Activated CD8-positive, alpha-beta memory T cell treated with anti-CD3 and anti-CD28 coated beads, Interleukin-2, amount 10 ng/mL, durations not matched to agents 7 days and 5 days (primary cell): ENCODE measurements around the gene HFM1. TPM values are rescaled to one million over a fixed set of nuclear protein-coding genes. Genes with fewer than 3 reads are reported as not detected.

Source experiments
- ATAC-seq: fragments of 150-1000 bp; cut with Tn5 transposase; one replicate; pipeline ENCODE4 v1.10.0; 2021; ENCODE audit warnings: moderate library complexity
- CTCF ChIA-PET: fragments of 350-600 bp; sonication (Branson Sonifier 250); formaldehyde crosslinking; loops from one replicate; lab custom pipeline; 2021; ENCODE audit warnings: antibody characterized with exemption; lab: Charles Lee
- DNase-seq: peaks from one replicate; pipeline ENCODE4 v3.0.0-alpha.2; 2020
- H3K27ac Mint-ChIP-seq: one replicate; pipeline ENCODE4 v1.8.0; 2021; ENCODE audit warnings: mild to moderate bottlenecking, mixed read lengths
- H3K27me3 Mint-ChIP-seq: one replicate; pipeline ENCODE4 v1.8.0; 2021; ENCODE audit warnings: mixed read lengths
- H3K36me3 Mint-ChIP-seq: one replicate; pipeline ENCODE4 v1.8.0; 2021; ENCODE audit warnings: mild to moderate bottlenecking, mixed read lengths
- H3K4me1 Mint-ChIP-seq: one replicate; pipeline ENCODE4 v1.8.0; 2021; ENCODE audit warnings: mixed read lengths
- H3K4me3 Mint-ChIP-seq: one replicate; pipeline ENCODE4 v1.8.0; 2021; ENCODE audit warnings: mild to moderate bottlenecking, moderate library complexity, mixed read lengths
- H3K9me3 Mint-ChIP-seq: one replicate; pipeline ENCODE4 v1.8.0; 2022; ENCODE audit warnings: low read depth, mixed read lengths
- total RNA-seq, 2 experiments: library from RNA; stranded (reverse); gene quantifications; one replicate each; pipeline ENCODE4 v1.2.3, GENCODE V29; 2021

HFM1 gene
- total RNA-seq, 2 experiments from 2014 or later: not detected

DNA sequence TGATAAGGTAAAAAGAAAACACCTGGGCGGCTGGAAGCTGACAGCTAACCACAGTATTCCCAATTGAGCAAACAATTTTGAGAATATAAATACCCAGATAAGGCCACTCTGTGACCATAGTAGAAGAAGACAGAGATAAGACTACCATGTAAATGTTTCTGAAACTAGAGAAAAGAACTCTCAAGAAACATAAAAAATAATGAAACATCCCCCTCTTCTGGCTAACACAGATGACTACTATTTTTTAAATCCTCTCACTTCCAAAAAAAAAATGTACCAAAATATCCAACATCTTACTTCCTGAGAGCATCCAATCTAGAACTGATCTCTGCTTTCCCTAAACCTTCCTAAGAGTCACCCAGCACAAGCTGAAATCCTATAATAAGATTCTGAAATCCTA, 125.9 kb downstream of the HFM1 start:
- no peaks in the 10 kb centered on the region for H3K36me3 Mint-ChIP-seq
- no peak for ATAC-seq
- no peaks in the 10 kb centered on the region for H3K9me3 Mint-ChIP-seq
- H3K27me3 Mint-ChIP-seq: peaks cover 16% of the 10 kb centered on the region
- CTCF ChIA-PET: interaction anchor here (0.8 to 3.4 kb wide), 2 partner anchors 113 to 557 kb away, joined by 3 to 30 read pairs; no protein-coding TSS in a partner anchor
- no peaks in the 10 kb centered on the region for H3K4me1 Mint-ChIP-seq
- no peak overlapping the region for H3K4me3 Mint-ChIP-seq
- DNase-seq: no peak
- H3K27ac Mint-ChIP-seq: no peak overlapping the region

DNA sequence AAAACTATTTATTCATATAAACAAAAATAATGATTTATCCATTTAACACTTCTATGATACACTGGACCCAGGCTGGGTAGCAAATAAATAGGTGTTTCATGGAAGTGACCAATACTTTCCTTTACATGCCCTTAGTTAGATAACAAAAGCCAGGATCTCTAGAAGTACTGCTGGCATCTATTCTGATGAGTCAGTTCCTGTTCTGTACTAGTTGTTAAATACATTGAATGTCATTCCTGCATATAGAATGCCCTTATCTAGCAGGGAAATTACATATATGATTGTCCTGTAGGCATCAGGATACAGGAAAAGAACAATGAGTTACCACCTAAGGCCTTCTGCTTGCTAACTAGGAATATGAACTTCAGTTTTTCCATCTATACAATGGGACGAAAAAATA, 130.8 kb downstream of the HFM1 start:
- no peak for ATAC-seq
- no peaks in the 10 kb centered on the region for H3K36me3 Mint-ChIP-seq
- no peak overlapping the region for H3K27ac Mint-ChIP-seq
- H3K27me3 Mint-ChIP-seq: peaks cover 11% of the 10 kb centered on the region
- no peaks in the 10 kb centered on the region for H3K9me3 Mint-ChIP-seq
- CTCF ChIA-PET: no interaction called here
- no peak for DNase-seq
- no peak overlapping the region for H3K4me3 Mint-ChIP-seq
- H3K4me1 Mint-ChIP-seq: no peaks in the 10 kb centered on the region

DNA sequence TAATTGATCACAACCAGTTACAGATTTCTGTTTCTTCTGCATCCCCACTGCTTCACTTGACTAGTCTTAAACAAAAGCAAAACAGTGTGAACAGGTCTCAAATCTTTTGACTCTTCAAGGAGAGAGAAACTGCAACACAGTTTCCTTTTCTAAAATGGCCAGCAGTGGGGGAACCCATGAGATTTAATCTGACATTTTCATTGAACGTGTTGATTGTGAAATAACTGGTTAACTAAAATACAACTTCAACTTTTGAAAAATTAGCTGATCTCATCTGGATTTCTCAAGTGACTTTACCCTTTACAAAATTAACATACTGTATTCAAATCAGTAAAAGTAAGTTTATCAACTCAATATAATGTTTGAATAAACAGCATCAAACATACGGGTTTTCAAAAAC, 143.0 kb downstream of the HFM1 start:
- CTCF ChIA-PET: no interaction called here
- no peaks in the 10 kb centered on the region for H3K9me3 Mint-ChIP-seq
- H3K4me3 Mint-ChIP-seq: no peak overlapping the region
- H3K4me1 Mint-ChIP-seq: no peaks in the 10 kb centered on the region
- ATAC-seq: no peak
- peaks cover 12% of the 10 kb centered on the region for H3K27me3 Mint-ChIP-seq
- no peak for DNase-seq
- no peaks in the 10 kb centered on the region for H3K36me3 Mint-ChIP-seq
- no peak overlapping the region for H3K27ac Mint-ChIP-seq

DNA sequence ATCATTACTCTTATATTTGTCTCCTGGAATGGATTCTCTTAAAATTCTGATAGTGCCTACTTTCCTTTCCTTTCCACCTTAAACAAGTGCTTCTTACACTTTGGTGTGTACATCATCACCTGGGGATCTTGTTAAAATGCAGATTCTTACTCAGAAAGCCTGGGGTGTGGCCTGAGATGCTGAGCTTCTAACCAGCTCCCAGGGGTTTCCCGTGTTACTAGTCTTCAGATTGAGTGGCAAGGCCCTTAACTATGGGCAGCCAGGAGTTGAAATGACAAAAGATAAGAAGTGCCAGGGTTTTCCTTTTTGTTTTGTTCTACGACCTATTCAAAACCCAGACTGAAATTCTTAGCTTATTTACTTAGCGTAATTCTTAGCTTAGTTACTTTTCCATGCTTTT, 159.2 kb downstream of the HFM1 start:
- no peaks in the 10 kb centered on the region for H3K9me3 Mint-ChIP-seq
- no peaks in the 10 kb centered on the region for H3K36me3 Mint-ChIP-seq
- CTCF ChIA-PET: no interaction called here
- ATAC-seq: no peak
- H3K27me3 Mint-ChIP-seq: peaks cover 22% of the 10 kb centered on the region
- H3K4me3 Mint-ChIP-seq: no peak overlapping the region
- no peak for DNase-seq
- no peaks in the 10 kb centered on the region for H3K4me1 Mint-ChIP-seq
- no peak overlapping the region for H3K27ac Mint-ChIP-seq

DNA sequence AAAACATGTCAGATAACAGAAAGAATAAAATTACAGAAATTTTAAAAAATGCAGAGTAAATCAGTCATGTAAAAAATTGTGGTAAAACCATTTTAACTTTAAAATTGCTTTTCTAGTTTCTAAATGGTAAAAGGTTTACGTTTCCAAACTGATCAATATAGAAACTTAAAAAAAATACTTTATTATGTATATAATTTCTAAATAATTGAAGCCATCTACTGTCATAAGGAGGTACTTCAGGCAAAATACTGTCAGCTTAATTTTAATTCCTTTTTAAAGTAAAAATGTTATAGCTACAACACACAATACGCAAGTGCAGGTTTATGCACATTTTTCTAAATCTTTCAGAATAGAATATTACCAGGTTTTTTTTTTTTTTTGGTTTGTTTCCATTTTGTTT, 159.9 kb downstream of the HFM1 start:
- Mint-ChIP-seq H3K27me3 (peaks cover 17% of the 10 kb centered on the region), H3K36me3 (no peaks in the 10 kb centered on the region), H3K27ac (no peak overlapping the region), H3K4me1 (no peaks in the 10 kb centered on the region), H3K9me3 (no peaks in the 10 kb centered on the region), H3K4me3 (no peak overlapping the region)
- no peak for DNase-seq
- CTCF ChIA-PET: interaction anchor here (0.9 kb wide), 1 partner anchor 641 kb away, joined by 3 read pairs; the partner anchor contains the start of gene TGFBR3
- no peak for ATAC-seq

DNA sequence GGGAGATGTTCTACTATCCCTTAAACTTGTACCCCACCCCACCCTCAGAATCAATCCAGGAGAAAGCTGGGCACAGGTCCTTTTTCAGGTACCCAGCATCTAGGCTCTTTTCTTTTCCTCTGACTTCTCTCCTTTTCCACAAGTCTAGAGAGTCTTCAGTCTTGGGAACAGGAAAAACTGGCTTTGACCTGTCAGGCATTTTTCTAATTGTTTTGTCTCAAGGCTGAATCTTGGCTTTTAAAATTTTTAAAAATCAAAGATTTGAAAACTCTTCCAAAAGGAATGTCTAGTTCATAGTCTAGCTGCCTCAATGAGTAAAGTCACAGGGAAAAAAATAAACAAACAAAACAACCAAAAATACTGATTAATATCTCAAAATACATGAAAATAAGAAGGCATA, 161.5 kb downstream of the HFM1 start:
- H3K4me1 Mint-ChIP-seq: no peaks in the 10 kb centered on the region
- H3K27me3 Mint-ChIP-seq: peaks cover 17% of the 10 kb centered on the region
- no peak for DNase-seq
- no peak for ATAC-seq
- H3K4me3 Mint-ChIP-seq: no peak overlapping the region
- H3K9me3 Mint-ChIP-seq: no peaks in the 10 kb centered on the region
- CTCF ChIA-PET: no interaction called here
- no peaks in the 10 kb centered on the region for H3K36me3 Mint-ChIP-seq
- no peak overlapping the region for H3K27ac Mint-ChIP-seq

DNA sequence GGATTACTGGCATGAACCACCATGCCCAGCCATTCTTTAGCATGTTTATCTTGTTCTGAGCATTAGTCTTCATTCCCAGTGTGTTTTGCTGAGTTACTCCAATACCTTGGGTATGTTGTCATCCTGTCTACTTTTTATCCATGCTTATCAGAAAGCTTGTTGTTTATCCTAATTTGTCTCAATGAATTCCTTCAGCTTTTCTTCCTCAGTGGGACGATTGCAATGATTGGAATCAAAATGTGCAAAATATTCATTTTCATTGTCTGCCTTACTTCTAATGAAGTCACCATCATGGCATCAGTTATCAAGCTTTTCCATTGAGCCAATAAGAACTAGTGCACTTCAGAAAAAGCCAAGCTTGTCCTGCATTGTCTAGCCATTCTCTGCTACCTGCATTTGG, 170.5 kb downstream of the HFM1 start:
- Mint-ChIP-seq H3K9me3 (no peaks in the 10 kb centered on the region), H3K27me3 (peaks cover 16% of the 10 kb centered on the region), H3K36me3 (no peaks in the 10 kb centered on the region), H3K4me1 (no peaks in the 10 kb centered on the region), H3K27ac (no peak overlapping the region), H3K4me3 (no peak overlapping the region)
- no peak for DNase-seq
- CTCF ChIA-PET: no interaction called here
- ATAC-seq: no peak

DNA sequence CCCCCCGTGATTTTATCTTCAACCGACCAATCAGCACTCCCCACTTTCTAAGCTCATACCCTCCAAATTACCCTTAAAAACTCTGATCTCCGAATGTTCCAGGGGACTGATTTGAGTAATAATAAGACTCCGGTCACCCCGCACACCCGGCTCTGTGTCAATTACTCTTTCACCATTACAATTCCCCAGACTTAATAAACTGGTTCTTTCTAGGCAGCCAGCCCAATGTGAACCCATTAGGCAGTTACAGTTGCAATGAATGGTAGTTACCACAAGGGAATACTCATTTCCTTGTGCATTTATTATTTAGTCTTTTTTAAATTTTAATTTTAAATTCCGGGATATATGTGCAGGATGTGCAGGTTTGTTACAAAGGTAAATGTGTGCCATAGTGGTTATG, 177.9 kb downstream of the HFM1 start:
- no peak overlapping the region for H3K27ac Mint-ChIP-seq
- ATAC-seq (no peak), DNase-seq (no peak)
- CTCF ChIA-PET: no interaction called here
- no peaks in the 10 kb centered on the region for H3K4me1 Mint-ChIP-seq
- H3K27me3 Mint-ChIP-seq: no peaks in the 10 kb centered on the region
- no peaks in the 10 kb centered on the region for H3K9me3 Mint-ChIP-seq
- H3K36me3 Mint-ChIP-seq: no peaks in the 10 kb centered on the region
- H3K4me3 Mint-ChIP-seq: no peak overlapping the region

DNA sequence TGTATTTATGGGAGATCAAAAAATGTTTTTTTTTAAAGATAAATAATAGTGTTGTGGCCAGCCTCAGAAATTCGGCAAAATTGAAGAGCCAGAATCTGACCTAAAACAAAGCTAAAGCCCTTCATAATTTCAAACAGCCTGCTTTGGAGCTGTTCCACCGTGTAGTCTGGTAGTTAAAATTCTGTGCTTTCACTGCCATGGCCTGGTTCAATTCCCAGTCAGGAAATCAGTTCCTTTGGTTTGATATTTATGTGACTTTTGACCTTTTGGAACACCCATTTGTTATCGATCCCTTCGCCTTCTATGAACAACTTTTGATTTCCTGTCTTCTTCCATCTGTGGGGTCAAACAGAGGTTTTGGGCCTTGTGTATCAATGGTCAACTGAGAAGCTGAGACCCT, 179.8 kb downstream of the HFM1 start:
- Mint-ChIP-seq H3K36me3 (no peaks in the 10 kb centered on the region), H3K4me1 (no peaks in the 10 kb centered on the region), H3K9me3 (no peaks in the 10 kb centered on the region), H3K27me3 (no peaks in the 10 kb centered on the region), H3K4me3 (no peak overlapping the region), H3K27ac (no peak overlapping the region)
- DNase-seq: no peak
- CTCF ChIA-PET: no interaction called here
- no peak for ATAC-seq

DNA sequence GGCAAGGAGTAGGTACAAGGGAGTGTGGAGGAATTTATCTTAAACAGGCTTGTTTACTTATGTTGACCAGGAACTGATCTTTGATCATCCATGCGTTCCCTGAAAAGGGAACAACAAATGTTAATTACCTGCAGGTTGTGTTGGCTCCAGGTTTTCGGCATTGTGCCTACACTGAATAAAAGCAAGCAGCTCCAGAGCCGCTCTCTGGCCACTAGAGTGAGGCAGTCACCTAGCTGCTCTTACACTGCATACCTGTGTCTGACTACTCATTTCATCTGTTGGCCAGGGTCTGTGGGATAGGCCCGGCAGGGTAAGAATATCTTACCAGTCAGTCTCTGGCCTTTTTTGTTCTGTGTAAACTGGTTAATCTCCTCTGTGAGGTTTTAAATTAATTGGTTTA, 183.6 kb downstream of the HFM1 start:
- Mint-ChIP-seq H3K4me1 (no peaks in the 10 kb centered on the region), H3K4me3 (no peak overlapping the region), H3K27me3 (no peaks in the 10 kb centered on the region), H3K36me3 (no peaks in the 10 kb centered on the region), H3K9me3 (no peaks in the 10 kb centered on the region), H3K27ac (no peak overlapping the region)
- CTCF ChIA-PET: no interaction called here
- no peak for ATAC-seq
- DNase-seq: no peak

DNA sequence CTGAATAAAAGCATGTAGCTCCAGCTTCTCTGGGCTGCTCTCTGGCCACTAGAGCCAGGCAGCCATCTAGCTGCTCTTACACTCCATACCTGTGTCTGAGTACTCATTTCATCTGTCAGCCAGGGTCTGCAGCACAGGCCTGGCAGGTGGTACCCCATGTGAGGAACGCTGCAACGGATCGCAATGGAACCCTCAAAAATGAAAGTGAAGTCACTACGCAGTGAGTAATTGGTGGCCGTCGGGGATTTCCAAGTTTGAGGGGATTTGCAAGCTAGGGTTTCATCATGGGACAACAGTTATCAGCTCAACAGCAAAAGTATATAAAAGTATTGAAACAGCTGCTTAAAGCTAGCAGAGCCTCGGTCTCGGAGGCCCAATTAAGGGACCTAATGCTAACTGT, 186.7 kb downstream of the HFM1 start:
- no peak overlapping the region for H3K4me3 Mint-ChIP-seq
- ATAC-seq (no peak), DNase-seq (no peak)
- H3K36me3 Mint-ChIP-seq: no peaks in the 10 kb centered on the region
- H3K27me3 Mint-ChIP-seq: no peaks in the 10 kb centered on the region
- H3K4me1 Mint-ChIP-seq: no peaks in the 10 kb centered on the region
- H3K27ac Mint-ChIP-seq: no peak overlapping the region
- CTCF ChIA-PET: no interaction called here
- no peaks in the 10 kb centered on the region for H3K9me3 Mint-ChIP-seq

Other genes with a start within 250 kb of the HFM1 start
- gene CDC7, start 96.0 kb upstream of the HFM1 start, total RNA-seq: 10 to 100 TPM; 39.5 to 39.7 TPM